ENCODE results near the gene SCG2. TPM values are rescaled to one million over a fixed set of nuclear protein-coding genes. Genes with fewer than 3 reads are reported as not detected.

The SCG2 gene
- total and polyA plus RNA-seq, 2 of the 4 experiments (the other 2 are of a cell fraction) = 0.36 to 0.46 TPM

- H2BK5ac ChIP-seq (ENCODE audit: low read depth, low read length, poor library complexity, severe bottlenecking) = no peak overlapping the region
- no peak overlapping the region for H2AK5ac ChIP-seq (ENCODE audit: low read depth, low read length)
- no peaks in the 10 kb centered on the region for H3K36me3 ChIP-seq (ENCODE audit: control insufficient read depth, insufficient read depth, low read length)
- H3K56ac ChIP-seq (ENCODE audit: extremely low read depth, insufficient read depth, low read length) = no peak overlapping the region
- no peaks in the 10 kb centered on the region for H3K4me1 ChIP-seq (ENCODE audit: control insufficient read depth, insufficient read depth, low read length)
- no peak overlapping the region for H2BK15ac ChIP-seq (ENCODE audit: low read depth, low read length)
- DNase-seq (no peak), ATAC-seq (ENCODE audit: low read depth) (no peak)
- no peaks in the 10 kb centered on the region for H3K79me1 ChIP-seq (ENCODE audit: low read depth in 1 of 2, low read length in 2 of 2)
- no peak overlapping the region for H3K23ac ChIP-seq (ENCODE audit: low read depth, low read length)
- H2BK20ac ChIP-seq (ENCODE audit: low read depth, low read length) = no peak overlapping the region
- H4K5ac ChIP-seq (ENCODE audit: low read depth, low read length) = no peak overlapping the region
- in situ Hi-C loops (cut with MboI; ENCODE audit: low sequenced_read_pairs) = no loop called here
- H3K4ac ChIP-seq (ENCODE audit: low read depth, low read length) = no peak overlapping the region
- H3K27ac ChIP-seq (ENCODE audit: insufficient read depth, low read length) = no peak overlapping the region
- no peak overlapping the region for H3K4me2 ChIP-seq (ENCODE audit: low read depth, low read length)
- BruUV-seq (replicated peaks) = no TSS peak
- no peak overlapping the region for H3K18ac ChIP-seq (ENCODE audit: low read depth, low read length)
- no peak overlapping the region for H2AFZ ChIP-seq (replicated peaks; ENCODE audit: low read length, poor library complexity)
- no peaks in the 10 kb centered on the region; the same call in 1 of the 2 replicates for H3K9me1 ChIP-seq (ENCODE audit: insufficient read depth, low read length)
- intact Hi-C loops (cut with micrococcal nuclease) = no loop called here
- H4K8ac ChIP-seq (ENCODE audit: low read depth in 2 of 2, low read length in 2 of 2) = no peak overlapping the region
- dilution Hi-C loops (cut with HindIII; ENCODE audit: low sequenced_read_pairs, unreplicated experiment) = no loop called here
- H3K27me3 ChIP-seq (ENCODE audit: control insufficient read depth, insufficient read depth, low read length) = no peaks in the 10 kb centered on the region
- no peak overlapping the region for H3K14ac ChIP-seq (replicated peaks; ENCODE audit: low read depth, low read length)
- no peak overlapping the region for H3K4me3 ChIP-seq (ENCODE audit: insufficient read depth, low read depth, low read length)
- no peak overlapping the region for H4K91ac ChIP-seq (ENCODE audit: insufficient read depth, low read depth, low read length)
- ChIA-PET POLR2A (ENCODE audit: unreplicated experiment) (no interaction called here), CTCF (no interaction called here)
- no CpG with 5 or more reads among the region's 6 CpGs for WGBS, 2 experiments (ENCODE audit: extremely low coverage in 2 of 2, insufficient read length in 1 of 2)
- H2AK9ac ChIP-seq (replicated peaks; ENCODE audit: low read depth, low read length, poor library complexity) = no peak overlapping the region
- 0 out of 2 replicates have a peak, but pooled peaks cover 2% of the 10 kb centered on the region for H3K9me3 ChIP-seq (ENCODE audit: control insufficient read depth, insufficient read depth, low read length)
- no peak overlapping the region for H2BK120ac ChIP-seq (ENCODE audit: low read depth, low read length)
- no peak for TF ChIP-seq BHLHE40 (IDR thresholded peaks at IDR 0.05; ENCODE audit: low read depth, low read length)
- TF ChIP-seq FOS (IDR thresholded peaks at IDR 0.05; ENCODE audit: low read depth, low read length) = no peak
- TF ChIP-seq RCOR1 (IDR thresholded peaks at IDR 0.05; ENCODE audit: insufficient replicate concordance, low read length) = no peak
- TF ChIP-seq RFX5 (IDR thresholded peaks at IDR 0.05; ENCODE audit: low read depth, low read length) = no peak
- no peak for TF ChIP-seq SMC3 (IDR thresholded peaks at IDR 0.05; ENCODE audit: low read depth, low read length)
- TF ChIP-seq MAZ (IDR thresholded peaks at IDR 0.05; ENCODE audit: borderline replicate concordance, low read depth, low read length) = no peak
- no peak for TF ChIP-seq ELK1 (IDR thresholded peaks at IDR 0.05; ENCODE audit: borderline replicate concordance, low read depth, low read length)
- no peak for TF ChIP-seq CEBPB (IDR thresholded peaks at IDR 0.05; ENCODE audit: low read depth, low read length)
- no peak for TF ChIP-seq CTCF (conservative IDR thresholded peaks at IDR 0.05; ENCODE audit: low read depth, low read length)
- TF ChIP-seq POLR2A (IDR thresholded peaks at IDR 0.05; ENCODE audit: low read depth, low read length) = no peak
- no peak for TF ChIP-seq CHD1 (IDR thresholded peaks at IDR 0.05; ENCODE audit: low read depth, low read length)
- no peak for TF ChIP-seq MXI1 (IDR thresholded peaks at IDR 0.05; ENCODE audit: borderline replicate concordance, low read depth, low read length)
- no peak for TF ChIP-seq NFE2L2 (IDR thresholded peaks at IDR 0.05; ENCODE audit: low read depth, low read length)
- TF ChIP-seq RAD21 (IDR thresholded peaks at IDR 0.05; ENCODE audit: low read length) = no peak
- no peak for TF ChIP-seq MAFK (IDR thresholded peaks at IDR 0.05; ENCODE audit: low read depth, low read length)
- H4K20me1 ChIP-seq (ENCODE audit: insufficient read depth, low read length) = no peaks in the 10 kb centered on the region
- H3K9ac ChIP-seq (ENCODE audit: low read depth, low read length) = no peak overlapping the region
Measured at GRCh38 chr2:223633656-223634055, 31.5 kb upstream of the SCG2 start.

Data from IMR-90 (cell line).